Subcutaneous adipose tissue (tissue), 4 donors: ENCODE results near the gene RARS1. TPM values are rescaled to one million over a fixed set of nuclear protein-coding genes. Genes with fewer than 3 reads are reported as not detected.

Source experiments
- total RNA-seq, 4 donors: library from RNA; depleted of rRNA; stranded (reverse); fragments of >200 nt; gene quantifications; one replicate each; pipeline ENCODE4 v1.1.0, GENCODE V29; 2016
- TF ChIP-seq, protein P1 (sequence below): fragments of 450-650 bp; IDR thresholded peaks from one replicate; pipeline ENCODE4 v1.5.1; 2016; ENCODE audit warnings: low read depth, mild to moderate bottlenecking, control low read depth, antibody characterized with exemption, moderate library complexity

The RARS1 gene
- total RNA-seq, 4 donors from 2014 or later, result 49.4 to 71.9 (median 64.1) TPM

DNA sequence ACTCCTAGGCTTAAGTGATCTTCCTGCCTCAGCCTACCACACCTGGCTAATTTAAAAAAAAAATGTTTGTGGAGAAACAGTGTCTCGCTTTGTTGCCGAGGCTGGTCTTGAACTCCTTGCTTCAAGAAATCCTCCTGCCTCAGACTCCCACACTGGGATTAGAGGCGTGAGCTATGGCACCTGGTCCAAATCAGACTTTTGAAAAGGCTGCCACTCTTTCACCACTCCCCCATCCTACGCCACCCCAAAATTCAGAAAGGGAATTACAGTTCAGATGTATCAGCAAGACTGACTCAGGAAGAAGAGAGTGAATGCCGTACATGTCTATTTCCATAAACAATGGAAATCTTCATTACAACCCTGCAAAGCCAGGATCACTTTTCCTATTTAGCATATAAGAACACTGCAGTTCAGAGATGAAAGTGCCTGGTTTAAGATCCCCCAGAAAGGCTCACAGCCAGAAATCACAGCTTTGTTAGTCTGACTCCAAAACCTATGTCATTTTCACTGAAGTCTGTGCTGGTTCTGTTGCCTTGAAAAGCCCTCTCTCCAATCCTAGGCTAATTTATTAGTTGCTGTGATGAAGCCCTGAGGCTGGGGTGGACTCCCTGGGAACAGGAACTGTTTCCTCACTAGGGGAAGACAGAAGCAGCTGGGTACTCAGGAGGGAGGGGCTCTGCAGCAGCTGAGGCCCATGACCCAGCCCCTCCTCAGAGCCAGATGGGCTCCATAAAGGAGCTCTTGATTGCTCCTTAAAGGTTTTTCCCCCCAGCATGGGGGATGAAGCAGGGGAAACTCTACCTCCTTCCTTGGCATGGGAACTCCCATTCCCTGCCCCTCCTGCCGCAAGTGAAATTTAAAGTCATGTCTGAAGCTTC, 46.0 kb downstream of the RARS1 start:
- TF ChIP-seq, protein P1, sequence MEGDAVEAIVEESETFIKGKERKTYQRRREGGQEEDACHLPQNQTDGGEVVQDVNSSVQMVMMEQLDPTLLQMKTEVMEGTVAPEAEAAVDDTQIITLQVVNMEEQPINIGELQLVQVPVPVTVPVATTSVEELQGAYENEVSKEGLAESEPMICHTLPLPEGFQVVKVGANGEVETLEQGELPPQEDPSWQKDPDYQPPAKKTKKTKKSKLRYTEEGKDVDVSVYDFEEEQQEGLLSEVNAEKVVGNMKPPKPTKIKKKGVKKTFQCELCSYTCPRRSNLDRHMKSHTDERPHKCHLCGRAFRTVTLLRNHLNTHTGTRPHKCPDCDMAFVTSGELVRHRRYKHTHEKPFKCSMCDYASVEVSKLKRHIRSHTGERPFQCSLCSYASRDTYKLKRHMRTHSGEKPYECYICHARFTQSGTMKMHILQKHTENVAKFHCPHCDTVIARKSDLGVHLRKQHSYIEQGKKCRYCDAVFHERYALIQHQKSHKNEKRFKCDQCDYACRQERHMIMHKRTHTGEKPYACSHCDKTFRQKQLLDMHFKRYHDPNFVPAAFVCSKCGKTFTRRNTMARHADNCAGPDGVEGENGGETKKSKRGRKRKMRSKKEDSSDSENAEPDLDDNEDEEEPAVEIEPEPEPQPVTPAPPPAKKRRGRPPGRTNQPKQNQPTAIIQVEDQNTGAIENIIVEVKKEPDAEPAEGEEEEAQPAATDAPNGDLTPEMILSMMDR, result no peak

- TF ChIP-seq, protein P1, result no peak
Observed at GRCh38 chr5:168537176-168537575, 50.9 kb downstream of the RARS1 start.

DNA sequence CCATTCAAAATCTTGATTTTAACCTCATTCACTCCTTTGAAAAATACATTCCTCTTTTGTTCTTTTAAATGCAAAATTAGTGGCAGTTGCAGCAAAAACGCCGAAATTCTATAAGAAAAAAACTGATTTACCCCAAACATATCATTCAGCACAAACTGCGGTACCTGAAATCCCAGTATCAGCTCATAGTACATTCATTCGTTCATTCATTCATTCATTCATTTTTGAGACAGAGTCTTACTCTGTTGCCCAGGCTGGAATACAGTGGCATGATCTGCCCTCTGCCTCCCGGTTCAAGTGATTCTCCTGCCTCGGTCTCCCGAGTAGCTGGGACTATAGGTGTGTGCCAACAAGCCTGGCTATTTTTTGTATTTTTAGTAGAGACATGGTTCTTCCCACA, 63.3 kb downstream of the RARS1 start:
- TF ChIP-seq, protein P1, result no peak

DNA sequence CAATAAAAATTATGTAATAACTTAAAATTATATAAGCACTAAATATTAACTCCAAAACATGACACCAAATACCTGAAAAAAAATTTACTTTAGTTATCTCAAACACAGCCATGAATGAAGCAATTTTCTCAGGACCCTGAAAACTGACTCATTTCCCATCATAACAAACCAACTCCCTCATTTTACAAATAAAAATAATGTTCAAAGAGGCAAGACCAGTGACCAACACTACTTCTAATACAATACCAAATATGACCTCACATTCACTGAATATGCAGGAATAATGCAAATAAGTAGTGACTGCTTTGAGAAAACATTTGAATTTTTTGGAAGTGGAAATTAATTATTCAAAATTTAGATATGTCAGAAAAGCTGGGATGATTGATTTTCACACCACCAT, 64.4 kb downstream of the RARS1 start:
- TF ChIP-seq, protein P1, result no peak

DNA sequence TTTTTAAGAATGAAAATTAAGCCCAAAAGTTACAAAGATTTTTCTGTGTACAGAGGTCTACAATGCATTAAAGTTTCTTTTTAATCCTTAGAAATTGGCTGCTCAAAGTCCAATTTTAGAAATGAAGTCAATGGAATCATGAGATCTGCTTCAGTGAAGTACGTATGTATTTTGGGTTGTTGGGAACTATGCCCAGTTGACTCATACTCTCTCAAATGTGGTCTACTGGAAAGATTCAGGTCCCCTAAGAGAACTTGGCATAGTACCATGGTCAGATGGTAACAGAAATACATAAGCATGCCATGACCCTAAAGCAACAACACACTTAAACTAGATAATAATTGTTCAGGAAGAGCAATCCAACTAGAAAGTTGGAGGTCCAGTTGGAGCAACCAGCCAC, 65.9 kb downstream of the RARS1 start:
- TF ChIP-seq, protein P1, result no peak

DNA sequence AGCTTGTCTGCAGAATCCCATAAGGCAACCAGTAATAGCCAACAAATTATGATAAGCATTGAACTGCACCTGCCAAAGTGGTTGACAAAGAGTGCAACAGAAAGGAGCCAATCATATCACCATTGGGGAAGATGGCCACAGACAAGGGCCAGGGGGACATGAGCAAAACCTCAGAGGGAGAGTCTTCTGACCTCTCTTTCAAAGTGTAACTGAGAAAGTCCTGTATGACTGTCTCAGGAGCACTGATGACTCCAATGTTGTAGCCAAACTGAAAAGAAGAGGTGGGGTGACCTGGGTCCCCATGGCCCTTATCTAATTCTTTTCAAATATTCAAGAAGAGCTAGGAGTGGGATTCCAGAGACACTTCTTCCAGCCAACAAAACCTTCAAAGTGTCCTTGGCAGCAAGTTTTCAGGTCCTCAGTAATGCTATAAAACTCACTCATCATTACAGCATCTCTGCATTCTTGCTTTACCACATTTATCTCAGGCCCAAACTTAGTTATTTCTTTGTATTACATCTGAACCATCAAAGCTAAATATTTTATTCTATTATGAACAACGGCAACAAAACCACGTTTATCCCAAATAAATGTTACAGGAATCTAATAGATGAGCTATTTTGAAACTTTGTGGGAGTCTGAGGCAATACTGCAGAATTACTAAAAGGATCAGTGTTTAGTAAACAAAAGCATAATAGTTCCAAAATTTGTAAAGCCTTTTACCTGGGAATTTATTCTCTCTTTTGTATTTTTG, 67.3 kb downstream of the RARS1 start:
- TF ChIP-seq, protein P1, result no peak

- TF ChIP-seq, protein P1, result no peak
Observed at GRCh38 chr5:168557389-168557788, 71.1 kb downstream of the RARS1 start.
